Measurements from ENCODE around the gene PDIA4. TPM values are rescaled to one million over a fixed set of nuclear protein-coding genes. Genes with fewer than 3 reads are reported as not detected.

The PDIA4 gene
- polyA plus RNA-seq, 3 donors = 36.5 to 51.2 (median 37.0) TPM

DNA sequence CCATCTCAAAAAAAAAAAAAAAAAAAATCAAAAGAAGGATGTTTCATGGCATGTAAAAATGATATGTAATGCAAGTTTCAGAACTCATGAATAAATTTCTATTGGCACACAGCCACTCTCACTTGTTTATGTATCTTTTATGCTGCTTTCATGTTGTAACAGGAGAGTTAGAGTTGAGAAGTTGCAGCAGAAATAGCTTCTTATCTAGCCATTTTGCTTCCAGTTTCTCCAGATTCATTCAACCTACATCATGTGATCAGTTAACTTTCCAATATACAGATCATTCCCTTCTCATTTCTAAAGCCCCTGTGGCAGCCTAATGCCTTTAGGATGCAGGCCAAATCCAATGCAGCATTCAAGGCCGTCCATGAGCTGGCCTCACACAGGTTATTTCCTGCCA lies 31.9 kb upstream of the PDIA4 start:
- 50% methylated on average over 1 of the region's 1 CpG for WGBS (ENCODE audit: insufficient coverage)
- H4K20me1 ChIP-seq (ENCODE audit: insufficient read depth, low read length) = no peaks in the 10 kb centered on the region
- H3K4me3 ChIP-seq (replicated peaks in 1 of 3; ENCODE audit: low read depth in 2 of 3, low read length in 3 of 3) = no peak overlapping the region
- H3K27ac Mint-ChIP-seq = no peak overlapping the region
- no peak overlapping the region for H3K9ac ChIP-seq (ENCODE audit: insufficient read depth, low read length, poor library complexity, severe bottlenecking)
- H3K9me3 Mint-ChIP-seq = peaks cover 0 to 3% (median 0%) of the 10 kb centered on the region in 7 donors
- H3K27me3 Mint-ChIP-seq (ENCODE audit: low read depth in 3 of 3) = peaks cover 0 to 2% (median 0%) of the 10 kb centered on the region in 3 donors
- H3K4me2 ChIP-seq (replicated peaks; ENCODE audit: extremely low read depth, low read length, poor library complexity, severe bottlenecking) = no peak overlapping the region
- H3K27me3 ChIP-seq (ENCODE audit: control insufficient read depth in 2 of 2, insufficient read depth in 2 of 2, low read length in 2 of 2) = no peaks in the 10 kb centered on the region
- no peaks in the 10 kb centered on the region for H3K36me3 ChIP-seq (replicated peaks in 1 of 2; ENCODE audit: control insufficient read depth in 1 of 2, insufficient read depth in 2 of 2, low read length in 2 of 2)
- intact Hi-C loops (cut with micrococcal nuclease) = no loop called here
- no peaks in the 10 kb centered on the region for H3K79me2 ChIP-seq (ENCODE audit: insufficient read depth, low read length)
- peaks cover 8% of the 10 kb centered on the region for H3K4me1 Mint-ChIP-seq
- H2AFZ ChIP-seq (ENCODE audit: insufficient read depth, low read depth, low read length, poor library complexity, severe bottlenecking) = no peak overlapping the region
- H3K9me3 ChIP-seq (replicated peaks in 1 of 2; ENCODE audit: control insufficient read depth in 1 of 2, insufficient read depth in 1 of 2, low read length in 2 of 2) = no peaks in the 10 kb centered on the region
- no peak for DNase-seq
- H3K4me3 Mint-ChIP-seq = no peak overlapping the region
- peaks cover 0 to 4% of the 10 kb centered on the region in 2 donors for H3K4me1 ChIP-seq (ENCODE audit: control insufficient read depth in 1 of 2, insufficient read depth in 2 of 2, low read length in 2 of 2)
- no peaks in the 10 kb centered on the region for H3K36me3 Mint-ChIP-seq
- H3K27ac ChIP-seq (ENCODE audit: low read depth in 1 of 2, low read length in 2 of 2) = no peak overlapping the region
- TF ChIP-seq, protein P1, sequence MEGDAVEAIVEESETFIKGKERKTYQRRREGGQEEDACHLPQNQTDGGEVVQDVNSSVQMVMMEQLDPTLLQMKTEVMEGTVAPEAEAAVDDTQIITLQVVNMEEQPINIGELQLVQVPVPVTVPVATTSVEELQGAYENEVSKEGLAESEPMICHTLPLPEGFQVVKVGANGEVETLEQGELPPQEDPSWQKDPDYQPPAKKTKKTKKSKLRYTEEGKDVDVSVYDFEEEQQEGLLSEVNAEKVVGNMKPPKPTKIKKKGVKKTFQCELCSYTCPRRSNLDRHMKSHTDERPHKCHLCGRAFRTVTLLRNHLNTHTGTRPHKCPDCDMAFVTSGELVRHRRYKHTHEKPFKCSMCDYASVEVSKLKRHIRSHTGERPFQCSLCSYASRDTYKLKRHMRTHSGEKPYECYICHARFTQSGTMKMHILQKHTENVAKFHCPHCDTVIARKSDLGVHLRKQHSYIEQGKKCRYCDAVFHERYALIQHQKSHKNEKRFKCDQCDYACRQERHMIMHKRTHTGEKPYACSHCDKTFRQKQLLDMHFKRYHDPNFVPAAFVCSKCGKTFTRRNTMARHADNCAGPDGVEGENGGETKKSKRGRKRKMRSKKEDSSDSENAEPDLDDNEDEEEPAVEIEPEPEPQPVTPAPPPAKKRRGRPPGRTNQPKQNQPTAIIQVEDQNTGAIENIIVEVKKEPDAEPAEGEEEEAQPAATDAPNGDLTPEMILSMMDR (IDR thresholded peaks at IDR 0.05) = no peak

DNA sequence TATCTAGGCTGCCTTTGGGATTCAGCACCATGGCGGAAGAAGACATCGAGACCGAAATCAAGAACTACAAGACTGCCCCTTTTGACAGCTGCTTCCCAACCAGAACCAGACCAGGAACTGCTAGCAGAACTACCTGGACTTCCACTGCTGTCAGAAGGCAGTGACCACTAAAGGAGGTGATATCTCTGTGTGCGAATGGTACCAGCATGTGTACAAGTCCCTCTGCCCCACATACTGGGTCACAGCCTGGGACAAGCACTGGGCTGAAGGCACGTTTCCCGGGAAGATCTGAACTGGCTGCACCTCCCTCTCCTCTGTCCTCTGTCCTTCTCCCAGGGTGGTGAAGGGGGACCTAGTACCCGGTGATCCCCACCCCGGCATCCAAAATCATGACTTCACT lies 25.6 kb upstream of the PDIA4 start:
- no peaks in the 10 kb centered on the region for H3K36me3 Mint-ChIP-seq
- H3K9ac ChIP-seq (ENCODE audit: insufficient read depth, low read length, poor library complexity, severe bottlenecking) = no peak overlapping the region
- DNase-seq = no peak
- no peaks in the 10 kb centered on the region for H3K79me2 ChIP-seq (ENCODE audit: insufficient read depth, low read length)
- intact Hi-C loops (cut with micrococcal nuclease) = no loop called here
- no peaks in the 10 kb centered on the region for H3K27me3 ChIP-seq (ENCODE audit: control insufficient read depth in 2 of 2, insufficient read depth in 2 of 2, low read length in 2 of 2)
- WGBS (ENCODE audit: insufficient coverage) = 95% methylated on average over 3 of the region's 8 CpGs
- no peak overlapping the region for H2AFZ ChIP-seq (ENCODE audit: insufficient read depth, low read depth, low read length, poor library complexity, severe bottlenecking)
- no peaks in the 10 kb centered on the region for H3K4me1 ChIP-seq (ENCODE audit: control insufficient read depth in 1 of 2, insufficient read depth in 2 of 2, low read length in 2 of 2)
- no peaks in the 10 kb centered on the region for H3K36me3 ChIP-seq (replicated peaks in 1 of 2; ENCODE audit: control insufficient read depth in 1 of 2, insufficient read depth in 2 of 2, low read length in 2 of 2)
- H3K4me3 Mint-ChIP-seq = no peak overlapping the region
- no peaks in the 10 kb centered on the region for H4K20me1 ChIP-seq (ENCODE audit: insufficient read depth, low read length)
- H3K4me2 ChIP-seq (replicated peaks; ENCODE audit: extremely low read depth, low read length, poor library complexity, severe bottlenecking) = no peak overlapping the region
- peaks cover 2 to 7% (median 3%) of the 10 kb centered on the region in 3 donors for H3K27me3 Mint-ChIP-seq (ENCODE audit: low read depth in 3 of 3)
- no peaks in the 10 kb centered on the region for H3K9me3 ChIP-seq (replicated peaks in 1 of 2; ENCODE audit: control insufficient read depth in 1 of 2, insufficient read depth in 1 of 2, low read length in 2 of 2)
- no peaks in the 10 kb centered on the region for H3K4me1 Mint-ChIP-seq
- H3K4me3 ChIP-seq (replicated peaks in 1 of 3; ENCODE audit: low read depth in 2 of 3, low read length in 3 of 3) = no peak overlapping the region
- H3K9me3 Mint-ChIP-seq = peaks cover 0 to 3% (median 0%) of the 10 kb centered on the region in 7 donors
- no peak overlapping the region for H3K27ac Mint-ChIP-seq
- TF ChIP-seq, protein P1 (IDR thresholded peaks at IDR 0.05) = no peak
- no peak overlapping the region for H3K27ac ChIP-seq (ENCODE audit: low read depth in 1 of 2, low read length in 2 of 2)
